ENCODE results near the gene MRPL49. TPM values are rescaled to one million over a fixed set of nuclear protein-coding genes. Genes with fewer than 3 reads are reported as not detected.
A peak's percentile ranks its signal among the peaks of the same experiment; 100 is the strongest.

Gene MRPL49
- total and polyA plus RNA-seq, 2 of the 13 experiments (the other 11 are each of a cell fraction or from before 2014, with no cell fraction given), result 39.2 to 53.3 TPM

DNA sequence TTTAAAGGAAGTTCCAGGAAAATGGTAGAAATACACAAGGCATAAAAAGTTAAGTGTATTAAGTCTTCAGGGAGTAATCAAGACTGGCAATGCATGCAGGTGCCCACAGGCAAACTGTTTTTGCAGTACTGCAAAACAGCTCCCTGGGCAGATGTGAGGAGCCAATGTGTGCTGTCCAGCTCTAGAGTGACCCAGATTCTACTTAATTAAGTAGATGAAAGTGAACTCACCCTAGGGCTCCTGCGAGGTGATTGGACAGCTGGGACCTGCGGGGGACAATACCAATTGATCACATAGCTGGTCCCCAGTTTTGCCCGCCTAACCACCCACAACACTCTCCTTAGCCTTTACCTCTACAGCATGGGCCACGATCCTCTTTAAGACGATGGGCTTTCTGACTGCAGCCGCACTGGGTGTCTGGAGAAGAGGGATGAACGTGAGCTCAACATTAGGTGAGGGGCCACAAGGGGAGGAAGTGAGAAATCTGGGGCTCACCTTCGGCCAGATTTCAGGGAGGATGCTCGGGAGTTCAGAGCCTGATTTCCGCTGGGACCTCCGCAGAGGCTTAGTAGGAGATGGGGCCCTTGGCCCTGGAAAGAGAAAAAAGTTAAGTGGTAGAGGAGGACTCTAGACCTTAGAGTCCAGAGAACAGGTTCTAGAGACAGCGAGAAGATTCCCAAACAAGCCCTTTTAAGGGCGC lies 38.8 kb upstream of the MRPL49 start (continued):
- TF ChIP-seq, protein P1, sequence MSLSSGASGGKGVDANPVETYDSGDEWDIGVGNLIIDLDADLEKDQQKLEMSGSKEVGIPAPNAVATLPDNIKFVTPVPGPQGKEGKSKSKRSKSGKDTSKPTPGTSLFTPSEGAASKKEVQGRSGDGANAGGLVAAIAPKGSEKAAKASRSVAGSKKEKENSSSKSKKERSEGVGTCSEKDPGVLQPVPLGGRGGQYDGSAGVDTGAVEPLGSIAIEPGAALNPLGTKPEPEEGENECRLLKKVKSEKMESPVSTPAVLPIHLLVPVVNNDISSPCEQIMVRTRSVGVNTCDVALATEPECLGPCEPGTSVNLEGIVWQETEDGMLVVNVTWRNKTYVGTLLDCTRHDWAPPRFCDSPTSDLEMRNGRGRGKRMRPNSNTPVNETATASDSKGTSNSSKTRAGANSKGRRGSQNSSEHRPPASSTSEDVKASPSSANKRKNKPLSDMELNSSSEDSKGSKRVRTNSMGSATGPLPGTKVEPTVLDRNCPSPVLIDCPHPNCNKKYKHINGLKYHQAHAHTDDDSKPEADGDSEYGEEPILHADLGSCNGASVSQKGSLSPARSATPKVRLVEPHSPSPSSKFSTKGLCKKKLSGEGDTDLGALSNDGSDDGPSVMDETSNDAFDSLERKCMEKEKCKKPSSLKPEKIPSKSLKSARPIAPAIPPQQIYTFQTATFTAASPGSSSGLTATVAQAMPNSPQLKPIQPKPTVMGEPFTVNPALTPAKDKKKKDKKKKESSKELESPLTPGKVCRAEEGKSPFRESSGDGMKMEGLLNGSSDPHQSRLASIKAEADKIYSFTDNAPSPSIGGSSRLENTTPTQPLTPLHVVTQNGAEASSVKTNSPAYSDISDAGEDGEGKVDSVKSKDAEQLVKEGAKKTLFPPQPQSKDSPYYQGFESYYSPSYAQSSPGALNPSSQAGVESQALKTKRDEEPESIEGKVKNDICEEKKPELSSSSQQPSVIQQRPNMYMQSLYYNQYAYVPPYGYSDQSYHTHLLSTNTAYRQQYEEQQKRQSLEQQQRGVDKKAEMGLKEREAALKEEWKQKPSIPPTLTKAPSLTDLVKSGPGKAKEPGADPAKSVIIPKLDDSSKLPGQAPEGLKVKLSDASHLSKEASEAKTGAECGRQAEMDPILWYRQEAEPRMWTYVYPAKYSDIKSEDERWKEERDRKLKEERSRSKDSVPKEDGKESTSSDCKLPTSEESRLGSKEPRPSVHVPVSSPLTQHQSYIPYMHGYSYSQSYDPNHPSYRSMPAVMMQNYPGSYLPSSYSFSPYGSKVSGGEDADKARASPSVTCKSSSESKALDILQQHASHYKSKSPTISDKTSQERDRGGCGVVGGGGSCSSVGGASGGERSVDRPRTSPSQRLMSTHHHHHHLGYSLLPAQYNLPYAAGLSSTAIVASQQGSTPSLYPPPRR (CRISPR knock-in tag; IDR thresholded peaks at IDR 0.05; ENCODE audit: borderline replicate concordance), result no peak
- TF ChIP-seq ZNF484 (CRISPR knock-in tag; IDR thresholded peaks at IDR 0.05; ENCODE audit: borderline replicate concordance, low read depth), result peak; percentile 47; the same call in 1 of the 2 replicates
- 0 out of 2 replicates have a peak, but pooled peaks have one; percentile 16 for TF ChIP-seq MED13 (CRISPR knock-in tag; IDR thresholded peaks at IDR 0.05)
- TF ChIP-seq, protein P2, sequence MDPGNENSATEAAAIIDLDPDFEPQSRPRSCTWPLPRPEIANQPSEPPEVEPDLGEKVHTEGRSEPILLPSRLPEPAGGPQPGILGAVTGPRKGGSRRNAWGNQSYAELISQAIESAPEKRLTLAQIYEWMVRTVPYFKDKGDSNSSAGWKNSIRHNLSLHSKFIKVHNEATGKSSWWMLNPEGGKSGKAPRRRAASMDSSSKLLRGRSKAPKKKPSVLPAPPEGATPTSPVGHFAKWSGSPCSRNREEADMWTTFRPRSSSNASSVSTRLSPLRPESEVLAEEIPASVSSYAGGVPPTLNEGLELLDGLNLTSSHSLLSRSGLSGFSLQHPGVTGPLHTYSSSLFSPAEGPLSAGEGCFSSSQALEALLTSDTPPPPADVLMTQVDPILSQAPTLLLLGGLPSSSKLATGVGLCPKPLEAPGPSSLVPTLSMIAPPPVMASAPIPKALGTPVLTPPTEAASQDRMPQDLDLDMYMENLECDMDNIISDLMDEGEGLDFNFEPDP (CRISPR knock-in tag; conservative IDR thresholded peaks at IDR 0.05), result no peak
- TF ChIP-seq ZNF792 (CRISPR knock-in tag; IDR thresholded peaks at IDR 0.05), result no peak
- no peak for TF ChIP-seq U2AF2 (IDR thresholded peaks at IDR 0.05; ENCODE audit: low read depth, low read length)
- TF ChIP-seq RCOR2 (CRISPR knock-in tag; IDR thresholded peaks at IDR 0.05), result no peak
- TF ChIP-seq ATAD3A (CRISPR knock-in tag; IDR thresholded peaks at IDR 0.05), result no peak
- no peak for TF ChIP-seq ZNF251 (CRISPR knock-in tag; IDR thresholded peaks at IDR 0.05)
- no peak for TF ChIP-seq PTBP1 (IDR thresholded peaks at IDR 0.05; ENCODE audit: low read depth, low read length, poor library complexity, severe bottlenecking)
- TF ChIP-seq, protein P3, sequence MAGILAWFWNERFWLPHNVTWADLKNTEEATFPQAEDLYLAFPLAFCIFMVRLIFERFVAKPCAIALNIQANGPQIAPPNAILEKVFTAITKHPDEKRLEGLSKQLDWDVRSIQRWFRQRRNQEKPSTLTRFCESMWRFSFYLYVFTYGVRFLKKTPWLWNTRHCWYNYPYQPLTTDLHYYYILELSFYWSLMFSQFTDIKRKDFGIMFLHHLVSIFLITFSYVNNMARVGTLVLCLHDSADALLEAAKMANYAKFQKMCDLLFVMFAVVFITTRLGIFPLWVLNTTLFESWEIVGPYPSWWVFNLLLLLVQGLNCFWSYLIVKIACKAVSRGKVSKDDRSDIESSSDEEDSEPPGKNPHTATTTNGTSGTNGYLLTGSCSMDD (CRISPR knock-in tag; IDR thresholded peaks at IDR 0.05), result no peak
- no peak for TF ChIP-seq ZNF101 (CRISPR knock-in tag; IDR thresholded peaks at IDR 0.05; ENCODE audit: borderline replicate concordance, low read depth)
- TF ChIP-seq ZNF709 (CRISPR knock-in tag; IDR thresholded peaks at IDR 0.05), result no peak
- TF ChIP-seq SP4 (CRISPR knock-in tag; IDR thresholded peaks at IDR 0.05), result no peak
- no peak for TF ChIP-seq GFI1 (CRISPR knock-in tag; IDR thresholded peaks at IDR 0.05; ENCODE audit: borderline replicate concordance)
- TF ChIP-seq TMF1 (CRISPR knock-in tag; IDR thresholded peaks at IDR 0.05; ENCODE audit: low read depth), result no peak; the same call in 1 of the 2 replicates
- TF ChIP-seq DPF2 (CRISPR knock-in tag; IDR thresholded peaks at IDR 0.05; ENCODE audit: borderline replicate concordance, low read depth), result no peak
- TF ChIP-seq, protein P4, sequence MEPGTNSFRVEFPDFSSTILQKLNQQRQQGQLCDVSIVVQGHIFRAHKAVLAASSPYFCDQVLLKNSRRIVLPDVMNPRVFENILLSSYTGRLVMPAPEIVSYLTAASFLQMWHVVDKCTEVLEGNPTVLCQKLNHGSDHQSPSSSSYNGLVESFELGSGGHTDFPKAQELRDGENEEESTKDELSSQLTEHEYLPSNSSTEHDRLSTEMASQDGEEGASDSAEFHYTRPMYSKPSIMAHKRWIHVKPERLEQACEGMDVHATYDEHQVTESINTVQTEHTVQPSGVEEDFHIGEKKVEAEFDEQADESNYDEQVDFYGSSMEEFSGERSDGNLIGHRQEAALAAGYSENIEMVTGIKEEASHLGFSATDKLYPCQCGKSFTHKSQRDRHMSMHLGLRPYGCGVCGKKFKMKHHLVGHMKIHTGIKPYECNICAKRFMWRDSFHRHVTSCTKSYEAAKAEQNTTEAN (CRISPR knock-in tag; conservative IDR thresholded peaks at IDR 0.05), result no peak

Measured in HepG2 (cell line).